T-cell (primary cell): ENCODE data around the gene FGGY. TPM values are rescaled to one million over a fixed set of nuclear protein-coding genes. Genes with fewer than 3 reads are reported as not detected.

ENCODE experiments used
- ATAC-seq, 4 experiments: fragments of 200-7000 bp in 3 of 4; fragments of 150-1000 bp in 1 of 4; cut with Tn5 transposase; replicated peaks in 1 of 4; 1 replicate in 3 of 4; 2 replicates in 1 of 4; pipeline ENCODE4 v1.10.0; 2021; ENCODE audit warnings: moderate library complexity in 3 of 4, mild to moderate bottlenecking in 2 of 4, moderate number of reproducible peaks in 1 of 4
- CTCF ChIA-PET, 2 donors: fragments of 300-600 bp; sonication (Branson Sonifier 250); formaldehyde crosslinking; loops; one replicate each; lab custom pipeline; 2022; ENCODE audit warnings: antibody characterized with exemption in 2 of 2; lab: Charles Lee
- POLR2A ChIA-PET, 2 donors: fragments of 300-600 bp; sonication (Branson Sonifier 250); formaldehyde crosslinking; loops; one replicate each; lab custom pipeline; 2022; ENCODE audit warnings: antibody characterized with exemption in 2 of 2; lab: Charles Lee
- DNase-seq, 35 experiments: peaks; one replicate each; pipeline versions ENCODE4 v3.0.0 to v3.0.0-alpha.2; 2013 to 2023
- H3K27ac ChIP-seq: one replicate; pipeline ENCODE4 v1.5.1; 2013; ENCODE audit warnings: low read length
- H3K27me3 ChIP-seq, 2 experiments: replicated peaks in 1 of 2; 1 replicate in 1 of 2; 2 replicates in 1 of 2; pipeline versions ENCODE4 v1.6.1 to v1.7.0; 2013; ENCODE audit warnings: low read length in 1 of 2, mixed read lengths in 1 of 2; ENCODE audit not compliant: control insufficient read depth in 2 of 2, insufficient read depth in 2 of 2; ENCODE audit errors: extremely low read depth in 1 of 2
- H3K36me3 ChIP-seq, 2 donors: 1 replicate in 1 of 2; 2 replicates in 1 of 2; pipeline versions ENCODE4 v1.6.1 to v1.7.0; 2013; ENCODE audit warnings: low read length in 1 of 2; ENCODE audit not compliant: control insufficient read depth in 2 of 2, insufficient read depth in 1 of 2; ENCODE audit errors: extremely low read depth in 1 of 2
- H3K4me1 ChIP-seq, 2 experiments: 1 replicate in 1 of 2; 2 replicates in 1 of 2; pipeline versions ENCODE4 v1.6.1 to v1.7.0; 2013; ENCODE audit warnings: low read length in 2 of 2, mixed read lengths in 1 of 2; ENCODE audit not compliant: insufficient read depth in 2 of 2, control insufficient read depth in 1 of 2; ENCODE audit errors: extremely low read depth in 1 of 2
- H3K4me3 ChIP-seq, 2 donors: 1 replicate in 1 of 2; 2 replicates in 1 of 2; pipeline versions ENCODE4 v1.5.1 to v1.7.0; 2013; ENCODE audit warnings: mild to moderate bottlenecking in 2 of 2, low read length in 1 of 2, moderate library complexity in 1 of 2; ENCODE audit not compliant: control insufficient read depth in 1 of 2; ENCODE audit errors: extremely low read depth in 1 of 2
- H3K9me3 ChIP-seq: 2 replicates; pipeline ENCODE4 v1.7.0; 2013
- H3K27ac Mint-ChIP-seq, 2 donors: one replicate each; pipeline ENCODE4 v1.8.0; 2020 to 2021; ENCODE audit warnings: mild to moderate bottlenecking in 2 of 2, mixed read lengths in 2 of 2
- H3K27me3 Mint-ChIP-seq, 2 donors: one replicate each; pipeline ENCODE4 v1.8.0; 2021 to 2022; ENCODE audit warnings: mixed read lengths in 2 of 2
- H3K36me3 Mint-ChIP-seq: one replicate; pipeline ENCODE4 v1.8.0; 2021; ENCODE audit warnings: mixed read lengths
- H3K4me1 Mint-ChIP-seq, 3 donors: one replicate each; pipeline ENCODE4 v1.8.0; 2020 to 2022; ENCODE audit warnings: mixed read lengths in 3 of 3, mild to moderate bottlenecking in 1 of 3
- H3K4me3 Mint-ChIP-seq, 3 donors: one replicate each; pipeline ENCODE4 v1.8.0; 2020 to 2022; ENCODE audit warnings: mild to moderate bottlenecking in 3 of 3, mixed read lengths in 3 of 3, moderate library complexity in 3 of 3
- H3K9me3 Mint-ChIP-seq, 3 donors: one replicate each; pipeline ENCODE4 v1.8.0; 2020 to 2022; ENCODE audit warnings: mixed read lengths in 3 of 3
- WGBS: methylation state at CpG from one replicate; pipeline ENCODE4 v1.1.5; 2013; ENCODE audit warnings: missing lambda C conversion rate; ENCODE audit not compliant: insufficient coverage; 5-methylcytosine and 5-hydroxymethylcytosine counted together
- total RNA-seq, 35 experiments: library from RNA in 6 of 35; stranded (reverse) in 6 of 35; fragments of 120-200 nt in 1 of 35; gene quantifications; one replicate each; pipeline versions ENCODE4 v1.2.1 to v1.2.4 and lab custom pipeline; 2013 to 2026

FGGY gene
- total RNA-seq, 5 donors from 2014 or later (not counting 1 experiment from before 2014, with no cell fraction given), result 7.8 to 21.7 (median 12.6) TPM

GRCh38 chr1:59510249-59510648 is 213.4 kb downstream of the FGGY start:
- Mint-ChIP-seq H3K36me3 (peaks cover 6% of the 10 kb centered on the region), H3K4me1 (no peaks in the 10 kb centered on the region), H3K27me3 (peaks cover 0 to 4% of the 10 kb centered on the region in 2 donors), H3K27ac (no peak overlapping the region), H3K9me3 (no peaks in the 10 kb centered on the region), H3K4me3 (no peak overlapping the region)
- WGBS, result no CpG with 5 or more reads among the region's 1 CpG
- Histone ChIP-seq H3K4me1 (no peaks in the 10 kb centered on the region), H3K9me3 (no peaks in the 10 kb centered on the region), H3K4me3 (no peak overlapping the region), H3K36me3 (peaks cover 0 to 4% of the 10 kb centered on the region in 2 donors), H3K27me3 (peaks cover 0 to 4% of the 10 kb centered on the region in 2 experiments), H3K27ac (no peak overlapping the region)
- ATAC-seq, result no peak
- no peak for DNase-seq
- CTCF ChIA-PET, result no interaction called here
- POLR2A ChIA-PET, result no interaction called here

GRCh38 chr1:59511476-59512465 is 214.9 kb downstream of the FGGY start:
- ATAC-seq (no peak), DNase-seq (no peak)
- H3K27ac ChIP-seq, result no peak overlapping the region
- CTCF ChIA-PET, result no interaction called here
- H3K36me3 ChIP-seq, result peaks cover 0 to 4% of the 10 kb centered on the region in 2 donors
- H3K4me3 Mint-ChIP-seq, result no peak overlapping the region
- no peak overlapping the region for H3K27ac Mint-ChIP-seq
- peaks cover 0 to 4% of the 10 kb centered on the region in 2 donors for H3K27me3 Mint-ChIP-seq
- WGBS, result 100% methylated on average over 5 of the region's 7 CpGs
- no peaks in the 10 kb centered on the region for H3K4me1 ChIP-seq
- no peaks in the 10 kb centered on the region for H3K9me3 ChIP-seq
- POLR2A ChIA-PET, result no interaction called here
- no peak overlapping the region for H3K4me3 ChIP-seq
- no peaks in the 10 kb centered on the region for H3K4me1 Mint-ChIP-seq
- H3K36me3 Mint-ChIP-seq, result peaks cover 7% of the 10 kb centered on the region
- H3K9me3 Mint-ChIP-seq, result no peaks in the 10 kb centered on the region
- peaks cover 0 to 4% of the 10 kb centered on the region in 2 experiments for H3K27me3 ChIP-seq

GRCh38 chr1:59512702-59513101 is 215.8 kb downstream of the FGGY start:
- ChIA-PET CTCF (no interaction called here), POLR2A (no interaction called here)
- Mint-ChIP-seq H3K4me3 (no peak overlapping the region), H3K27ac (no peak overlapping the region), H3K27me3 (peaks cover 0 to 4% of the 10 kb centered on the region in 2 donors), H3K4me1 (no peaks in the 10 kb centered on the region), H3K9me3 (no peaks in the 10 kb centered on the region), H3K36me3 (peaks cover 10% of the 10 kb centered on the region)
- H3K9me3 ChIP-seq, result no peaks in the 10 kb centered on the region
- H3K4me3 ChIP-seq, result no peak overlapping the region
- 83% methylated on average over 1 of the region's 1 CpG for WGBS
- no peak overlapping the region for H3K27ac ChIP-seq
- H3K4me1 ChIP-seq, result no peaks in the 10 kb centered on the region
- ATAC-seq (no peak), DNase-seq (no peak)
- H3K27me3 ChIP-seq, result peaks cover 0 to 2% of the 10 kb centered on the region in 2 experiments
- H3K36me3 ChIP-seq, result peaks cover 0 to 4% of the 10 kb centered on the region in 2 donors

GRCh38 chr1:59514061-59514909 is 217.4 kb downstream of the FGGY start:
- no peaks in the 10 kb centered on the region for H3K27me3 Mint-ChIP-seq
- 100% methylated on average over 6 of the region's 11 CpGs for WGBS
- no peak overlapping the region for H3K4me3 ChIP-seq
- DNase-seq, result no peak
- no peak overlapping the region for H3K4me3 Mint-ChIP-seq
- H3K36me3 ChIP-seq, result peaks cover 0 to 4% of the 10 kb centered on the region in 2 donors
- H3K4me1 ChIP-seq, result no peaks in the 10 kb centered on the region
- no peaks in the 10 kb centered on the region for H3K4me1 Mint-ChIP-seq
- H3K9me3 Mint-ChIP-seq, result no peaks in the 10 kb centered on the region
- H3K9me3 ChIP-seq, result no peaks in the 10 kb centered on the region
- no peak overlapping the region for H3K27ac Mint-ChIP-seq
- ChIA-PET POLR2A (no interaction called here), CTCF (no interaction called here)
- no peak overlapping the region for H3K27ac ChIP-seq
- peaks cover 10% of the 10 kb centered on the region for H3K36me3 Mint-ChIP-seq
- H3K27me3 ChIP-seq, result no peaks in the 10 kb centered on the region
- no peak for ATAC-seq

- no peaks in the 10 kb centered on the region for H3K9me3 ChIP-seq
- no peaks in the 10 kb centered on the region for H3K27me3 Mint-ChIP-seq
- no peak overlapping the region for H3K4me3 Mint-ChIP-seq
- H3K4me3 ChIP-seq, result no peak overlapping the region
- peaks cover 10% of the 10 kb centered on the region for H3K36me3 Mint-ChIP-seq
- H3K9me3 Mint-ChIP-seq, result no peaks in the 10 kb centered on the region
- POLR2A ChIA-PET, result no interaction called here
- CTCF ChIA-PET, result no interaction called here
- H3K27ac Mint-ChIP-seq, result no peak overlapping the region
- H3K4me1 Mint-ChIP-seq, result no peaks in the 10 kb centered on the region
- no peak overlapping the region for H3K27ac ChIP-seq
- H3K4me1 ChIP-seq, result no peaks in the 10 kb centered on the region
- H3K36me3 ChIP-seq, result peaks cover 0 to 4% of the 10 kb centered on the region in 2 donors
- H3K27me3 ChIP-seq, result no peaks in the 10 kb centered on the region
- ATAC-seq, result no peak
- no peak for DNase-seq
Measured at GRCh38 chr1:59516881-59517280, 220.0 kb downstream of the FGGY start.

DNA sequence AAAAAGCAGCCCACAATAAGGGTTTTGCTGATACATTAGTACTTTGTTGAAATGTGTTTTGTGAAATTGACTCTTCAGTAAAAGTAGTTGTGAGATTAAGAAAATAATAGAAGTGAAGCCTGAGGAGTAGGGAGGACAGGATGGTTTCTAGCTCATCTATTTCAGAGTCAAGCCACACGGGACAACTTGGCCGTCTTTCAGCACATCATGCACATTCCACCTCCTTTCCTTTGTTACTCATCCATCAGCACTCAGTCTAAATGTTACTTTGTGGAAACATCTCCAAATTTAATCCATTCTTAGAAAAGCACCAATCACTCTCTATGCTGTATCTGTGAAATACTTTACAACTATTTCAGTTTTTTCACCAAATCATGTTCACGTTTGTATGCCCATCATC is 223.3 kb downstream of the FGGY start:
- H3K36me3 Mint-ChIP-seq, result peaks cover 5% of the 10 kb centered on the region
- no peaks in the 10 kb centered on the region for H3K9me3 Mint-ChIP-seq
- no peak for ATAC-seq
- ChIA-PET POLR2A (no interaction called here), CTCF (no interaction called here)
- H3K4me1 Mint-ChIP-seq, result no peaks in the 10 kb centered on the region
- Histone ChIP-seq H3K4me1 (no peaks in the 10 kb centered on the region), H3K4me3 (no peak overlapping the region), H3K9me3 (no peaks in the 10 kb centered on the region), H3K27ac (no peak overlapping the region), H3K27me3 (no peaks in the 10 kb centered on the region), H3K36me3 (no peaks in the 10 kb centered on the region)
- no peak for DNase-seq
- no peak overlapping the region for H3K4me3 Mint-ChIP-seq
- no peaks in the 10 kb centered on the region for H3K27me3 Mint-ChIP-seq
- no peak overlapping the region for H3K27ac Mint-ChIP-seq
- WGBS, result no CpG with 5 or more reads among the region's 3 CpGs
